Fibroblast of pulmonary artery (primary cell): ENCODE measurements around the gene PHKA2.
A peak's percentile ranks its signal among the peaks of the same experiment; 100 is the strongest.
"Not testable (repeated sequence)": the region's sequence is repeated elsewhere in the genome, so short reads cannot be mapped to it uniquely, and the experiment has no call there.

ENCODE experiments used
- DNase-seq: peaks from one replicate; pipeline ENCODE4 v3.0.0-alpha.2; 2010; ENCODE audit warnings: low read depth
- H3K4me3 ChIP-seq: replicated peaks from 2 replicates; pipeline ENCODE4 v1.5.1; 2011; ENCODE audit warnings: low read depth, mild to moderate bottlenecking, control low read depth, low read length, moderate library complexity
- TF ChIP-seq, protein P1 (sequence below): IDR thresholded peaks from 2 replicates; pipeline ENCODE4 v1.5.1; 2011; ENCODE audit warnings: mild to moderate bottlenecking, control low read depth, low read length, inconsistent platforms; ENCODE audit errors: missing control alignments

Gene PHKA2

DNA sequence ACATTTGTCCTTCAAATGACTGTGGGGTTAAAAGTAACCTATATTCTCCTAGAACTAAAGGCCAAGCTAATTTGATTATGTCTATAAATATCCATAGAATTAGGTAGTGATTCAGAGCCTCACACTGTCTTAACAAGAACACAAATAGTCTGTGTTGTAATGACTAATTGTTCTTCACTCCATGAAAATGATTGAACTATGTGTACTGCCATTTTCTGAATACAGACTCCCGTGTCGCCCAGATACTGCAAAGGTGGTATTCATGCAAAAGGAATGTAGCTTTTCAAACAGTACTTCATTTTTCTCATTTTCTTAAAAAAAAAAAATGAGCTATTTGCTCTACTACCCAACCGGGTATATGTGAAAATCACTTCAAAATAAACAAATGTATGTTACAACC lies 11.3 kb upstream of the PHKA2 start:
- DNase-seq = peak; percentile 50
- no peak overlapping the region for H3K4me3 ChIP-seq
- TF ChIP-seq, protein P1, sequence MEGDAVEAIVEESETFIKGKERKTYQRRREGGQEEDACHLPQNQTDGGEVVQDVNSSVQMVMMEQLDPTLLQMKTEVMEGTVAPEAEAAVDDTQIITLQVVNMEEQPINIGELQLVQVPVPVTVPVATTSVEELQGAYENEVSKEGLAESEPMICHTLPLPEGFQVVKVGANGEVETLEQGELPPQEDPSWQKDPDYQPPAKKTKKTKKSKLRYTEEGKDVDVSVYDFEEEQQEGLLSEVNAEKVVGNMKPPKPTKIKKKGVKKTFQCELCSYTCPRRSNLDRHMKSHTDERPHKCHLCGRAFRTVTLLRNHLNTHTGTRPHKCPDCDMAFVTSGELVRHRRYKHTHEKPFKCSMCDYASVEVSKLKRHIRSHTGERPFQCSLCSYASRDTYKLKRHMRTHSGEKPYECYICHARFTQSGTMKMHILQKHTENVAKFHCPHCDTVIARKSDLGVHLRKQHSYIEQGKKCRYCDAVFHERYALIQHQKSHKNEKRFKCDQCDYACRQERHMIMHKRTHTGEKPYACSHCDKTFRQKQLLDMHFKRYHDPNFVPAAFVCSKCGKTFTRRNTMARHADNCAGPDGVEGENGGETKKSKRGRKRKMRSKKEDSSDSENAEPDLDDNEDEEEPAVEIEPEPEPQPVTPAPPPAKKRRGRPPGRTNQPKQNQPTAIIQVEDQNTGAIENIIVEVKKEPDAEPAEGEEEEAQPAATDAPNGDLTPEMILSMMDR = no peak

DNA sequence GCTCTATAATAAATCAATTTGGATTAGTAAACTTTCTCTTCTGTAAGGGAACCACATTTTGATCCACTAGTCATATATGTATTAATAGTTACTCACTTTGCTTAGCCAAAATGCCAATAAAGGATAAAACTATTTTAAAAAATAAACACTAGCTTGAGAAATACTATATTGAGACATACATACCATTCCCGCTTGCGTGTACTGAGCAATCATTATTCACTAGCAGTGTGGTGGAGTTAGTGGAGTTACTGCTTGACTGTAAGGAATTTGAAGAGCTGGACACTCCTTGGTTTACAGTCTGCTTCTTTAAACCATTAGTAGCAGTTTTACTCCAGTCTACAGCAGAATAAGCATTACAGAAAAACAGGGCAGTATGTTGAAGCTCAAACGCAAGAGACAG lies 10.8 kb upstream of the PHKA2 start:
- H3K4me3 ChIP-seq = no peak overlapping the region
- TF ChIP-seq, protein P1 = no peak
- peak; percentile 66 for DNase-seq

DNA sequence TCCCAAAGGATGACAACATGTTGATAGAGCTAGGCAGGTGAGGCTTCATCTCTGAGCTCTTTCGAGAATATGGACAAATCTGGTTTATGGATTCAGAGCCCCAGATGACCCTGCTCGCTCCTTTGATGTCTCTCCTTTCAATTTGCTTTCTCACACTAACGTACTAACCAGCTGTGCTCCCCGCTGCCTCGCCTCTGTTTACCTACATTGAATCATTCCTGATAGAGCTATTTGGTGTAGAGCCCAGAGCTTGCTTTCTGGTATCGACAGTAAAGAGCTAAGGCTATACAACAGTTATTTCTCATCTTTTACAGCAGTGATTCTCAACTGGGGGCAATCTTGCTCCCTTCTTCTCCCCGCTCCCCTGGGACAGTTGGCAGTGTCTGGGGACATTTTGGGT lies 8.9 kb upstream of the PHKA2 start:
- DNase-seq = no peak
- TF ChIP-seq, protein P1 = no peak
- H3K4me3 ChIP-seq = no peak overlapping the region

DNA sequence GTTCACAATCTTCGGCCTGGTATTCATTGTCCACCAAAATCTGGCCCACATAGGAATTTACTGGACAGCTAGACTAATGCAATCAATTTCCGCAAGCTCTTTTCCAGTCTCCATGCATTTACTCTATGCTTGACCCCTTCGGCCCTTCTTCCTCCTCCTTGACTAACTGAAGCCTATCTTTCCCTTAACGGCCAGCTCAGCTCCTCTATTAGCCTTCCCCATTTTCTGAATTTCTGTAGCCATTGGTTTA lies 1.2 kb upstream of the PHKA2 start:
- peak overlapping the region; percentile 69 for H3K4me3 ChIP-seq
- TF ChIP-seq, protein P1 = no peak
- no peak for DNase-seq

DNA sequence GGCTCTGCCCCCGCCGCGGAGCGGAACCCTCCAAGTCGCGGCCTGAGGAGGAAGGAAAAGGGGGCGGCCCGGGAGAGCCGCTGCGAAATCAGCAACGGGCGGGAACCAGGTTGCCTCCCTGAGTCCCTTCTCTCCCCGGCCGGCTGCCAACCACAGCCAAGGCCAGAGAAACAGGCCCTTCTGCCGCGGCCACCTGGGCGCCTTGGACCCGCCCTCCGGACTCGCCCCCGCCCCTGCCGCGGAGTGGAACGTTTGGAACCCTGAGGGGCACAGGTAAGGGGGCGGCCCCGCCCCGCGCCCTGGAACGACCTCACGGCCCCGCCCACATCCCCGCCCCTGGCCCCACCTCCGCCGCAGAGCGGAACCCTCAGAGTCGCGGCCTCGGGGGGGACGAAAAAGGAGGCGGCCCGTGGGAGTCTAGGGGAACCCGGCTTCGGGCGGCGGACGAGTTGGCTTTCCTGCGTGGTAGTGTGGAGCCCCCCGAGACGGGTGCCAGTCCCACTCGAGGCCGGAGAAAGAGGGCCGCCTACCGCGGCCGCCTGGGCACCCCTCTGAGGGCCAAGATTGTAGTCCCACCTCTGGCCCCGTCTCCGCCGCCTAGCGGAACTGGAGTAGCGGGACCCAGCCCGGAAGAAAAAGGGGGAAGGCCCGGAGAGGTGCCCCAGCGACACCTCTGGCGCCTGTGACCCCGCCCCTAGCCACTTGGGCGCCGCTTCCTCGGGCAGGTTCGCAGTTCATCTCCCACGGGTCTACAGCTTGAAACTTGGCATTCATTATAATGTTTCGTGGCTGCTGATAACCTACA lies 669 bp upstream of the PHKA2 start:
- TF ChIP-seq, protein P1 = peak; percentile 36
- peak; percentile 72 for DNase-seq
- H3K4me3 ChIP-seq = peak overlapping the region; percentile 69

DNA sequence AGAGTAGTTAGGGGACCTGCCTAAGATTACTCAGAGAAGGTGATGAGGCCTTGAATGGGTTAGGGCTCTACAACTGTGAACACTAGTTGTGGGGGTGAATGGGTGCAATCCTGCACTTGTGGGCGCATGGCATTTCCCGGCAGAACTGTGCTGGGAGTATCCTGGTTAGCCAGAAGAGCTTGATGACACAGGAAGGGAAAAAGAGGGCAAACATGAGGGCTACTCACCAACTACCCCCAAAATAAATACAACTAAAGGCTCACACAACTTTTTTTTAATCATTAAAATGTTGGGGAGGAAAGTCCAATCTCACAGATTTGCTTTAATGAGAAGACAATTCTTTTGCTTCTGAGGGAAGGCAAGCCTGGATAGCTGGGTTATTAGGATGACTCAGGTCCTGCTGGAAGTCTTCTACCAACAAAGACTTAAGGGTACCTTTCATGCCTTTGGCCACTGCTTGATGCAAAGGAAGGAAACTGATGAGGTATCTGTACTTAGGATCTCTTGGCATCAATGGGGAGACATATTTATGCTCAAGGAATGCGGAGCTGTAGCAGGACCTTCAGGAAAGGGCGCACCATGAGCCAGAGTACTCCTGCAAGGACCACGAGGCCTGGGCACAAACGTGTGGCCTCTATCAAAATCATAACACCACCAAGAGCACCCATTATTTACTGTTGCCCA lies 2.6 kb downstream of the PHKA2 start:
- TF ChIP-seq, protein P1 = no peak

DNA sequence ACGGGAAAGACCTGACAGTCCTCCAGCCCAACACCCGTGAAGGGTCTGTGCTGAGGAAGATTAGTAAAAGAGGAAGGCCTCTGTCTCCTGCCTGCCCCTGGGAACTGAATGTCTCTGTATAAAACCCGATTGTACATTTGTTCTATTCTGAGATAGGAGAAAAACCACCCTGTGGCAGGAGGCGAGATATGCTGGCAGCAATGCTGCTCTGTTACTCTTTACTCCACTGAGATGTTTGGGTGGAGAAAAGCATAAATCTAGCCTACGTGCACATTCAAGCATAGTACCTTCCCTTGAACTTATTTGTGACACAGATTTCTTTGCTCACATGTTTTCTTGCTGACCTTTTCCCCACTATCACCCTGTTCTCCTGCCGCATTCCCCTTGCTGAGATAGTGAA lies 3.7 kb downstream of the PHKA2 start:
- DNase-seq = not testable (repeated sequence)

More for the DNA sequence above, 2.6 kb downstream of the PHKA2 start:
- no peak overlapping the region for H3K4me3 ChIP-seq
- DNase-seq = no peak

More for the DNA sequence above, 3.7 kb downstream of the PHKA2 start:
- H3K4me3 ChIP-seq = not testable (repeated sequence)
